ENCODE measurements around the gene NANOS2.

DNA sequence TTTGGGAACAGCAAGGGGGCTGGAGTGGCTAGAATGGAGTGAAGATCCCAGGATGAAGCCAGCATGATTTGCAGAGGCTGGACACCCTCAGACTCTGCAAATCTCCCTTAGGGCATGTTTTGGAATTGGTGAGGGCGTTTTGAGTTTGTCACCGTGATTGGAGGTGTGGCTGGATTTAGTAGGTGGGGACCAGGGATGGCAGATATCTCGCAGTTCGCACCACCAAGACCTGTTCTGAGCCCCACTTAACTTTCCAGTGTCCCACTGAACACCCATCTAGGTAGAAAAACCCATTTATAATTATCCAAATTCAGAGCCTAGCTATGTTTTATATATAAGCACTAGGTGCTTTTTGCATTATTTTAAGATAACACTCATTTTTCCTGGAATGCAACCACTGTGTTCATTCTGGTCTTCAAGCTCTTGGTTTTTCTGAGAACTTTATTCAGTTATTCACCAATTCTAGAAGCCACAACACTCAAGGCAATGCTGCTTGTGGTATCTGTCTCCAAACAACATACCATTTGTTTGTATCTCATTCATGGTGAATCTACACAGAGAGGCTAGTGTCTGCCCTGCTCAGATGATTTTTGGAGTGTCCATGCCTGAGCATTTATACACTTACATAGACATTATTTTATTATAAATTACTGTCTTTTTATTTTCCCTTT lies 3.0 kb upstream of the NANOS2 start:
- no peak for TF ChIP-seq EZH2phosphoT487 (IDR thresholded peaks at IDR 0.05; ENCODE audit: borderline replicate concordance, low read length)
- TF ChIP-seq, protein P1, sequence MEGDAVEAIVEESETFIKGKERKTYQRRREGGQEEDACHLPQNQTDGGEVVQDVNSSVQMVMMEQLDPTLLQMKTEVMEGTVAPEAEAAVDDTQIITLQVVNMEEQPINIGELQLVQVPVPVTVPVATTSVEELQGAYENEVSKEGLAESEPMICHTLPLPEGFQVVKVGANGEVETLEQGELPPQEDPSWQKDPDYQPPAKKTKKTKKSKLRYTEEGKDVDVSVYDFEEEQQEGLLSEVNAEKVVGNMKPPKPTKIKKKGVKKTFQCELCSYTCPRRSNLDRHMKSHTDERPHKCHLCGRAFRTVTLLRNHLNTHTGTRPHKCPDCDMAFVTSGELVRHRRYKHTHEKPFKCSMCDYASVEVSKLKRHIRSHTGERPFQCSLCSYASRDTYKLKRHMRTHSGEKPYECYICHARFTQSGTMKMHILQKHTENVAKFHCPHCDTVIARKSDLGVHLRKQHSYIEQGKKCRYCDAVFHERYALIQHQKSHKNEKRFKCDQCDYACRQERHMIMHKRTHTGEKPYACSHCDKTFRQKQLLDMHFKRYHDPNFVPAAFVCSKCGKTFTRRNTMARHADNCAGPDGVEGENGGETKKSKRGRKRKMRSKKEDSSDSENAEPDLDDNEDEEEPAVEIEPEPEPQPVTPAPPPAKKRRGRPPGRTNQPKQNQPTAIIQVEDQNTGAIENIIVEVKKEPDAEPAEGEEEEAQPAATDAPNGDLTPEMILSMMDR (conservative IDR thresholded peaks at IDR 0.05; ENCODE audit: low read depth, low read length): no peak
